ENCODE data around the gene JPH3.
A peak's percentile ranks its signal among the peaks of the same experiment; 100 is the strongest.

JPH3 gene

GRCh38 chr16:87602001-87602775, at the start of gene JPH3:
JPH3 (plus strand) TSS chr16:87602508; CDS start chr16:87603147, 639 bp downstream.
- DNase-seq = peak; percentile 5

- DNase-seq = no peak
Observed at GRCh38 chr16:87552772-87553573, 49.3 kb upstream of the JPH3 start.

GRCh38 chr16:87554754-87555427, 47.4 kb upstream of the JPH3 start:
- no peak for DNase-seq

- DNase-seq = no peak
Observed at GRCh38 chr16:87555647-87556046, 46.7 kb upstream of the JPH3 start.

DNA sequence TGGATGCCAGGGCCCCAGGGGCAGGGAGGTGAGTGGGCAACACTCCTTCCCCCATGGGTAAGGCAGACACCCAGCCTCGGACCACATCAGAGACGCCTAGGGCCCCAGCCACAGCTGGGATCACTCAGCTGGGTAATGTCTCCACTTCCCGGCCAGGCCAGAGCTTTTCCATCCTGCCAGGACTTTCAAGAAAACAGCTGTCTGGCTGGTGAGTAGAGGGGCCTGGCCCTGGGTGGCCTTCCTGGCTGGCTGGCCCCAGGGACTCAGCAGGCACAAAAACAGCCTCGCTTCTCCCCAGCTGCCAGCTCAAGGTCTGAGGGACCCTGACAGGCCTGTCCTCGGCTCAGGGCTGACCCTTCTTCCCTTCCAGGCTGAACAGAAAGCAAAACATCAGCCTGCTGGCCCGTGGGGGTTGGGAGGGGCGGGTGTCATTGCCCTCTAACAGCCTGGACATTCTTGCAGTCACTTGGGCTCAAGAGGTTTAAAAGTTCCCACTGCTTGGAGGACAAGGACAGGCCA, 45.3 kb upstream of the JPH3 start:
- DNase-seq = no peak

GRCh38 chr16:87558682-87559081, 43.6 kb upstream of the JPH3 start:
- DNase-seq = no peak

- no peak for DNase-seq
Observed at GRCh38 chr16:87559945-87560344, 42.4 kb upstream of the JPH3 start.

DNA sequence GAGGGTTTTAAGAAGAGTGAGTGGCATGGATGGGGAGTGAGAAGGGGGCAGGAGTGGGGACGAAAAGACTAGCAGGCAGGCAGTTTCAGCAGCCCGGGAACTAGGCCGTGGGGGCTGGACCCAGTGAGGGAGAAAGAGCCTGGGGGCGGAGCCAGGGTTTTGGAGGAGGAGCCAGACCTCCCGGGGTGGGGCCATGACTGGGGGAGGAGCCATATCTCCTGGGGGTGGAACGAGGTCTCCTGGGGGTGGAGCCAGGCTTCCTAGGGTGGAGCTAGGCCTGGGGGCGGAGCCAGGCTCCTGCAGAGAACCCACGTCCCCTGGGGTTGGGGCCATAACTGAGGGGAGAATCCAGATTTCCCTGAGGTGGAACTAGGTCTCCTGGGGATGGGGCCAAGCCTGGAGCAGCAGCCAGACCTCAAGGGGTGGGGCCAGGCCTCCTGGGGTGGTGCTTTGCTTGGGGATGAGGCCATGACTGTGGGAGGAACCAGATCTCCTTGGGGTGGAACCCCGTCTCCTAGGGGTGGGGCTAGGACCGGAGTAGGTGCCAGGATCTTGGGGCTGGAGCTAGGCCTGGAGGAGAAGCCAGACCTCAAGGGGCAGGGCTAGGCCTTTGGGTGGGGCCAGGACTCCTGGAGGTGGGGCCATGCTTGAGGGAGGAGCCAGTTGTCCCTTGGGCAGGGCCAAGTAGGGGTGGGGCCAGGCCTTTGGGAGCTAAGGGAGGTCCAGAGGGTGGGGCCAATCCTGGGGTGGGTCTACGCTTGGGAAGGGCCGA, 41.7 kb upstream of the JPH3 start:
- no peak for DNase-seq

DNA sequence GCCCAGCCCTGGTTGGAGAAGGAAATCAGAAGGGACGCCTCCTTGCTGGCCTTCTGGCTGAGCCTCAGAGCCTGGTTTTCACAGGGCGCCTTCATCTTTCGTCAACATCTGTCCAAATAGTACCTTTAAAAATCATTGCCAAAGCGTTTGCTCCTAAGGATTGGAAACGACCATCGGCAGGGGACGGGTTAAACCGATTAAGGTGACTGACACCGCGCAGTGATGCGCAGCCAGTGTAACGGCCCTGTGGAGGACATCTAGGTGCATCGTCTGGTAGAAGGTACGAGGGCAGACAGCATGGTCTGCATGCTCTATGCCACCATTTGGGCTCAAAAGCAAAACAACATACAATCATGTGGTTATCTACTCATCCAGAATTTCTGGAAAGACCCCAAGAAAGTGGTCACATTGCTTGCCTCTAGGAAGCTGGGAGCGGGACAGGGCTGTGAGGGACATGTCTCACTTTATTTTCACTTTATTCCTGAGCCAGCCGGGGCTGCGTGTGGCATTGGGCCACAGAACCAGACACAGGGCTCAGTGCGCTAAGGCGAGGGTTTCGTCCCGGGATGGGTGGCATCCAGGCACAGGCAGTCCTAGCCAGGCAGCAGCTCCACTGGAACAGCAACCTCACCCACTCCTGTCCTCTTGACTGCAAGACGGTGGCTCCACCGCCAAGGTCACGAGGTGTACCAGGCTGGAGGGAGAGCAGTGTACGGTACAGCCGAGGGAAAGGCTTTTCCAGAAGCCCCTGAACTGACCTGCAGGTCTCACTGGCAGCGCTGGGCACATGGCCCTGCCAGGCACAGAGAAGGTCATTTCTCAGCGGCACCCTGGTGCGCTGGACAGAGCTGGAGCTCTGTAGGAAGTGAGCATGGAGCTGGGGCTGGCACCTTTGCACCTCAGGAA, 40.9 kb upstream of the JPH3 start:
- DNase-seq = no peak

DNA sequence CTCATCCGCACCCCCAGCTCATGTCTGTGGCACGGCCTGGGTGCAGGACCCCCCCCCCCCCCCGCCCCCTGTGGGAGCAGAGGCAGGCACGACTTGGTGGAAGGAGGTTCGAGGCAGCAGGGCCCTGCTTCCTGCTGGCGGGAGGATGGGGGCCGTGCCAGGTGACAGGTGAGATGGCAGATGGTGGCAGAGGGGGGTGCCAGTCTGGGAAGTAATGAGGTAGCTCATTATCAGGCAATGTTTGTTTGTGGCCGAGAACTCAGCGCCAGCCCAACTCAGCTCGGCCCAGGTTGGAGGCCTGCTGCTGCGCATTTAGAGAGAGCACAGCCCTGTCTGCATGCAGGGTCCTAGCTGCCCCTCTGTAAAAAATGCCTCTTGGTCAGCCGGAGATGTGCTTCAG, 40.1 kb upstream of the JPH3 start:
- peak; percentile 24 for DNase-seq

GRCh38 chr16:87563022-87563421, 39.3 kb upstream of the JPH3 start:
- no peak for DNase-seq

DNA sequence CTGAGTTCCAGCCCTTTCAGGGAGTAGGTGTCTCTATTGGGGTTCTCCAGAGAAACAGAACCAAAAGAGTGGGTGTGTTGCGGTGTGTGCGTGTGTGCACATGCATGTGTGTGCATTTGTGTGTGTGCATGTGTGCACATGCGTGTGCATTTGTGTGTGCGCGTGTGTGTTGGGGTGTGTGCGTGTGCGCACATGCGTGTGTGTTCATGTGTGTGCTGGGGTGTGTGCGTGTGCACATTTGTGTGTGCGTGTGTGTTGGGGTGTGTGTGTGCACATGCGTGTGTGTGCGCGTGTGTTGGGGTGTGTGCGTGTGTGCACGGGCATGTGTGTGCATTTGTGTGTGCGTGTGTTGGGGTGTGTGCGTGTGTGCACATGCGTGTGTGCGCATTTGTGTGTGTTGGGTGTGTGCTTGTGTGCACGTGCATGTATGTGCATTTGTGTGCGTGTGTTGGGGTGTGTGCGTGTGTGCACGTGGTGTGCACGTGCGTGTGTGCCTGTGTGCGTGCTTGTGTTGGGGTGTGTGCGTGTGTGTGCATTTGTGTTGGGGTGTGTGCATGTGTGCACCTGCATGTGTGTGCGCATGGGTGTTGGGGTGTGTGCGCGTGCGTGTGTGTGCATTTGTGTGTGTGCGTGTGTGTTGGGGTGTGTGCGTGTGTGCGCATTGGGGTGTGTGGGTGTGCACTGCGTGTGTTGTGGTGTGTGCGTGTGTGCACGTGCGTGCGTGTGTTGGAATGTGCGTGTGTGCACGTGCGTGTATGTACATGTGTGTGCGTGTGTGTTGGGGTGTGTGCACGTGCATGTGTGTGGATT, 38.4 kb upstream of the JPH3 start:
- no peak for DNase-seq

DNA sequence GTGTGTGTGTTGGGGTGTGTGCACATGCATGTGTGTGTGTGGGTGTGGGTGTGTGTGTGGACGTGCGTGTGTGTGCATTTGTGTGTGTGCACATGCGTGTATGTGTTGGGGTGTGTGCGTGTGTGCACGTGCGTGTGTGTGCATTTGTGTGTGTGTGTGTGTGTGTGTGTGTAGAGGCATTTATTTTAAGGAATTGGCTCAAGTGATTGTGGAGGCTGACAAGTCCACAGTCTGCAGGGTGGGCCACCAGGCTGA, 37.9 kb upstream of the JPH3 start:
- DNase-seq = no peak

DNA sequence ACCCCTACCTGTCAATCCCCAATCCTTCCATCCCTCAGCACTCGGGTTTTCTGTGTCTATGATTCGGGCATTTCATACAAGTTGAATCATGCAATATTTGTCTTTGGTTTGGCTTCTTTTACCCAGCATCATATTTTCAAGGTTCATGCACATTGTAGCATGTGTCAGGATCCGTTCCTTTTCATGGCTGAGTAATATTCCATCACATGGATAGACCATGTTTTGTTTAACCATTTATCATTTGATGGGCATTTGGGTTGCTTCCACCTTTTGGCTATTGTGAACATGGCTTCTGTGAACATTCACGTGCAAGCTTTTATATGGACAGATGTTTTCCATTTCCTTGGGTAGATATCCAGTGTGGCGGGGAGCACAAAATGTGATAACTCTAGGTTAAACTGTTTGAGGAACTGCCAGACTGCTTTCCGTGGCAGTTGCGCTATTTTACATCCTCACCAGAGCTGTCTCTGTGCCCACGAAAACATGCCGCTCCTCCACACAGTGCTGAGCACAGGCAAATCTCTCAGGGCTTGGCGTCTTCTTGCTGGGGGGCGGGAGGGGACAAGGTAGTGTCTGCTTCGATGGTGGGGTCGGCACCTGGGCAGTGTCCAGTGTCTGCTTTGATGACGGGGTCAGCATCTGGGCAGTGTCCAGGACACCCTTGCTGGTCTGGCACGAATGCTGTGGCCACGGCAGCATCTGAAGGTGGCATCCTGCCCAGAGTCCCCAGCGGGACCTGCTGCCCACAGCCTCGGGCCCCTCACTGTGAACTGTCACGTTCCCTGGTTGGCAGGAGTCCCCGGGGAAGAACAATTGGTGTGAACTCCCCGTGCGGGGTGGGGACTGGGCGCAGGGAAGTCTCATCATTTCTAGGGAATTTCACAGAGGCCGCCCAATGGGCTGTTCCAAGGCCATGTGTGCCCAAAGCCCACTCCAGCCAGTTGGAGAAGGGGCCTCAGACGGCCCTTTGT, 32.4 kb upstream of the JPH3 start:
- no peak for DNase-seq

GRCh38 chr16:87570572-87570937, 31.8 kb upstream of the JPH3 start:
- DNase-seq = no peak

DNA sequence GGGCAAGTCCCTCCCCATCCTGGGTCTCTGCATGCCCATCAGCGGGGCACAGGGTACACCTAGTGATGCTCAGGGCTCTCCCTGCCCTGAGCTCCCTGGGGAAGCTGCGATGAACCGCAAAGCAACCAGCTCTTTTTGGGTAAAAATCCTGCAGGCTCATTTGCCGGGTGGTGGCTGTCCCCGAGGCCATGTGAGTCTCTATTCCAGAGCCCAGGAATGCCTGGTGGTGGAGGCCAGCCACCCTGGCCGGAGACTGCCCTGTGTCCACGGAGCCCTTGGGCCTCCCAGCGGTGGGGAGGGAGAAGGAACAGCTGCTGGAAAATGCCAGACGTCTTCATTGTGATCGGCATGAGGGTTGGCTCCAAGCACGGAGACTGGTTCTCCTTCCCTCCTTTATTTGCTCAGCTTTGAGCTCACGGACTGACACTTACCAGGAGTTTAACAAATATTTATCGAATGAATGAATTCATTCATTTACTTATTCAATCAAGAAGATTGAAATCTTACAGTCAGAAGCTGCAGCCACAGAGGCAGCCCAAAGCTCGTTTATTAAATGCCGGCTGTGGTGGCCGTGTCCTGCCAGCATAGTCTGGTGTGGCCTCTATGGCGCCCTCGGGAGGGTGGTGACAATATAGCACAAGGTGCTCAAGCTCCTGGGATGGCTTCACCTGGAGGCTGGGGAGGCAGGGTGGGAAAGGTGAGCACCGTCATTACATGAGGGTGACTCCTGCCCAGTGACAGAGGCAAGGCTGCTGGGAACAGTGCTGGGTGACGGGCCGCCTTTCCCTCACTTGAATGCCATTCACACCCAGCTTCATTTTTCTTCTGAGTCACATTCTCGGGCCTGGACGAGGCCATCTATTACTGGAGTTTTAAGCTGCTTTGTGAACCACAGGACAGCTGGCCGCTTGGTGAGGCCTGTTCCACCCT, 31.1 kb upstream of the JPH3 start:
- no peak for DNase-seq

- DNase-seq = no peak
Observed at GRCh38 chr16:87571868-87572244, 30.5 kb upstream of the JPH3 start.

- no peak for DNase-seq
Observed at GRCh38 chr16:87572959-87573358, 29.3 kb upstream of the JPH3 start.
